Spinal cord (tissue), 10 donors: ENCODE data around the gene PIP5K1C. TPM values are rescaled to one million over a fixed set of nuclear protein-coding genes. Genes with fewer than 3 reads are reported as not detected.

Source experiments
- DNase-seq, 6 donors: peaks; one replicate each; pipeline versions ENCODE4 v3.0.0 to v3.0.0-alpha.2; 2013 to 2015; ENCODE audit warnings: low spot score in 6 of 6, low read depth in 4 of 6
- H3K27ac ChIP-seq: one replicate; pipeline ENCODE4 v1.5.1; 2013; ENCODE audit warnings: low read depth, low read length, control low read depth
- H3K27me3 ChIP-seq: one replicate; pipeline ENCODE4 v1.6.1; 2013; ENCODE audit warnings: low read length; ENCODE audit not compliant: control insufficient read depth, insufficient read depth
- H3K36me3 ChIP-seq: one replicate; pipeline ENCODE4 v1.6.1; 2013; ENCODE audit warnings: low read length; ENCODE audit not compliant: control insufficient read depth, insufficient read depth
- H3K4me1 ChIP-seq: one replicate; pipeline ENCODE4 v1.6.1; 2013; ENCODE audit warnings: low read length; ENCODE audit not compliant: control insufficient read depth, insufficient read depth
- H3K4me3 ChIP-seq: one replicate; pipeline ENCODE4 v1.5.1; 2013; ENCODE audit warnings: low read depth, low read length, control low read depth
- H3K9me3 ChIP-seq: one replicate; pipeline ENCODE4 v1.6.1; 2013; ENCODE audit warnings: low read length; ENCODE audit not compliant: control insufficient read depth, insufficient read depth
- WGBS: methylation state at CpG from one replicate; pipeline ENCODE4 v1.1.5; 2013; ENCODE audit warnings: missing lambda C conversion rate; ENCODE audit not compliant: insufficient coverage; 5-methylcytosine and 5-hydroxymethylcytosine counted together
- polyA plus RNA-seq, 2 donors: library from polyadenylated mRNA; unstranded; fragments of 120-200 nt; gene quantifications; one replicate each; pipeline ENCODE4 v1.2.1, GENCODE V29; 2013; ENCODE audit not compliant: insufficient read length in 2 of 2
- total RNA-seq, 2 donors: library from RNA; depleted of rRNA in 1 of 2; stranded (reverse); fragments of 120-200 nt in 1 of 2; fragments of >200 nt in 1 of 2; gene quantifications; one replicate each; pipeline versions ENCODE4 v1.2.3 to v1.2.4, GENCODE V29; 2013 to 2014
- donor health status: healthy.

PIP5K1C gene
- total and polyA plus RNA-seq, 4 donors, result 25.4 to 91.1 (median 56.0) TPM

DNA sequence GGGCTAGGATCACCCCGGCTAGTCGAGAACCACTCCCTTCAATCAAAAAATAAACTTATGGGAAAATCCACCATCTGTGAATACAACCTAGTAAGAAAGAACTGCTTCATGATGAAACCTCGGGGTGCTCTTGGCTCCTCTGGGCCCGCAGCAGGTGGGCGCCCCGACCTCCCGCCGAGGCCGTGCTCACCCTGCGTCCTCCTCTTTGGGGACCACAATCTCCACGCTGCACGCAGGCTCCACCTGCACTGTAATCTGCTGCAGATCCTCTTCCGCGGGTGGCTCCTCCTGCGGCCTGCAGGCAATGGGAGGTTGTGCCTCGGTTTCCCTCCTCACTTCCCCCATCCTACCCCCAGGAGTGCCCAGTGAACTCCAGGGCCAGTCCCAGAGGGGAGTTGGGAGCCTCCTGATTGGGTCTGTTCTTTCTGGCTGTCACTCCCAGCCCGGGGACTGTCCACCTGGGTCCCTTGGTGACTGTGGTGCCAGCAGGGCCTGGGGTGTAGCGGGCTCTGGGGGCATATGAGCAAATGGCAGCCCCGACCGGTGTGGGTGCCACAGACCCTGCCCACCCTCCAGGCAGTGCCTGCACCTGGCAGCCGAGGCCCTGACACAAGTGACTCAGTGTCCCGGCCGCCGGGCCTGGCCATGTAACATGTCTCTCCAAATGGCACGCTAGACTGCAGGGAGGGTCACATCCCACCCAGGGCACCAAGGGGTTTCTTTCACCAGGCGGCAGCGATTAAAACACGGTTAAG lies 58.6 kb downstream of the PIP5K1C start:
- WGBS, result 96% methylated on average over 25 of the region's 28 CpGs
- Histone ChIP-seq H3K4me3 (no peak overlapping the region), H3K9me3 (no peaks in the 10 kb centered on the region), H3K4me1 (peaks cover 22% of the 10 kb centered on the region), H3K27me3 (no peaks in the 10 kb centered on the region), H3K27ac (no peak overlapping the region), H3K36me3 (peaks cover 98% of the 10 kb centered on the region)
- no peak for DNase-seq

DNA sequence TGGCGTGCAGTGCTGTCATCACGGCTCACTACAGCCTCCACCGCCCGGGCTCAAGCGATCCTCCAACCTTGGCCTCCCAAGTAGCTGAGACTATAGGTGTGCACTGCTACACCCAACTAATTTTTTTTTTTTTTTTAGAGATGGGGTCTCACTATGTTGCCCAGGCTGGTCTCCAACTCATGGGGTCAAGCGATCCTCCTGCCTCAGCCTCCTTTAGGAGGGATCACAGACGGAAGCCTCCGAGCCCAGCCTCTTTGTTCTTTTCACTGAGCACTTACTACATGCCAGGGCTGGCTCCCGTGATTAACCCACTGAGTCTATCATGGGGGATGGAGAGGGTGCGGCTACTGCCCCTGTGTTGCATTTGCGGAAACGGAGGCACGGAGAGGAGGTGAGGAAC lies 60.8 kb downstream of the PIP5K1C start:
- no peaks in the 10 kb centered on the region for H3K27me3 ChIP-seq
- no peak overlapping the region for H3K27ac ChIP-seq
- no peak for DNase-seq
- WGBS, result 96% methylated on average over 10 of the region's 13 CpGs
- H3K4me1 ChIP-seq, result peaks cover 9% of the 10 kb centered on the region
- H3K4me3 ChIP-seq, result no peak overlapping the region
- H3K36me3 ChIP-seq, result peaks cover 92% of the 10 kb centered on the region
- no peaks in the 10 kb centered on the region for H3K9me3 ChIP-seq

GRCh38 chr19:3638208-3639193 lies 61.8 kb downstream of the PIP5K1C start:
- no peak for DNase-seq
- H3K9me3 ChIP-seq, result no peaks in the 10 kb centered on the region
- no peak overlapping the region for H3K4me3 ChIP-seq
- H3K27me3 ChIP-seq, result no peaks in the 10 kb centered on the region
- peaks cover 92% of the 10 kb centered on the region for H3K36me3 ChIP-seq
- no peaks in the 10 kb centered on the region for H3K4me1 ChIP-seq
- no peak overlapping the region for H3K27ac ChIP-seq
- WGBS, result 91% methylated on average over 55 of the region's 55 CpGs

DNA sequence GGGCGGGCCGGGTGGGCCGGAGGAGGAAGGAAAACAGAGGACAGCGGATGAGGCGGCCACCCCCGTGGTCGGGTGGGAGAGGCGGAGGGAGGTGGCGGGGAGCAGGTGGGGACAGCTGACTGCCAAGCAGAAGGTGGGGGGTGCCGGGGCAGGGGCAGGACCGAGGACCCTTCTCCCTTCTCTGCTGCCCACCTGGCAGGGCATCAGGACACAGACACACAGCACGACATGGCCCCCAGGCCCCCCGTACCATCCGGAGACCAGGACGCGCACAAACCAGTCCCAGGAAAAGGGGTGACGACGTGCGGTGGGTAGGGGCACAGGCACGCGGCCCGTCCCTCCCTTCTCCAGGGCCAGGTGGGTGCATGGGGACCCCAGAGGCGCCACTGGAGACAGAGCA lies 62.6 kb downstream of the PIP5K1C start:
- H3K4me1 ChIP-seq, result no peaks in the 10 kb centered on the region
- H3K4me3 ChIP-seq, result no peak overlapping the region
- WGBS, result 95% methylated on average over 22 of the region's 23 CpGs
- no peak overlapping the region for H3K27ac ChIP-seq
- no peaks in the 10 kb centered on the region for H3K9me3 ChIP-seq
- peaks cover 92% of the 10 kb centered on the region for H3K36me3 ChIP-seq
- DNase-seq, result no peak
- no peaks in the 10 kb centered on the region for H3K27me3 ChIP-seq

- no peaks in the 10 kb centered on the region for H3K9me3 ChIP-seq
- H3K36me3 ChIP-seq, result peaks cover 92% of the 10 kb centered on the region
- no peaks in the 10 kb centered on the region for H3K4me1 ChIP-seq
- H3K4me3 ChIP-seq, result no peak overlapping the region
- no peaks in the 10 kb centered on the region for H3K27me3 ChIP-seq
- 94% methylated on average over 20 of the region's 20 CpGs for WGBS
- DNase-seq, result no peak
- no peak overlapping the region for H3K27ac ChIP-seq
These were observed 63.3 kb downstream of the PIP5K1C start for GRCh38 chr19:3636962-3637361.

DNA sequence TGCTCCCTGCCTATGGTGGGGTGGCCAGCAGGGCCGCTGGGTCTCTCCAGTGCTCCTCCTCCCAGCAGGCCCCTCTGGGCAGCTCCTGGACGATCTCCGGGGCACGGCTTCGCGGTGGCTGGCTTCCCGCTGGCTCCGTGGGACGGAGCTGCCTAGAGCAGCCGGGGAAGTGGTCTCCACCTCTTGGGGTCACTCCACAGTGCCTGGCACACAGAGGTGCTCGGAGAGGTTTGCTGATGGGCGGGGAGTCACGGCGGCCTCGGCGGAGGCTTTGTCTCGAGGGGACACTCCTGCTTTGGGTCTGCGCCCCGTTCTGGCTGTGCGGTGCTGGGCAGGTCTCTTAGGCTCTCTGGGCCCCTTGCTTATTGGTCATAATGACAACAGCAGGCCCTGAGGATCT lies 63.8 kb downstream of the PIP5K1C start:
- H3K9me3 ChIP-seq, result no peaks in the 10 kb centered on the region
- no peak for DNase-seq
- no peaks in the 10 kb centered on the region for H3K4me1 ChIP-seq
- H3K4me3 ChIP-seq, result no peak overlapping the region
- peaks cover 92% of the 10 kb centered on the region for H3K36me3 ChIP-seq
- no peaks in the 10 kb centered on the region for H3K27me3 ChIP-seq
- 85% methylated on average over 20 of the region's 20 CpGs for WGBS
- no peak overlapping the region for H3K27ac ChIP-seq

- Histone ChIP-seq H3K27ac (no peak overlapping the region), H3K4me3 (no peak overlapping the region), H3K36me3 (peaks cover 93% of the 10 kb centered on the region), H3K4me1 (no peaks in the 10 kb centered on the region), H3K27me3 (no peaks in the 10 kb centered on the region), H3K9me3 (no peaks in the 10 kb centered on the region)
- WGBS, result 96% methylated on average over 19 of the region's 19 CpGs
- DNase-seq, result no peak
These were observed 65.7 kb downstream of the PIP5K1C start for GRCh38 chr19:3634496-3635045.

- H3K9me3 ChIP-seq, result no peaks in the 10 kb centered on the region
- H3K4me1 ChIP-seq, result no peaks in the 10 kb centered on the region
- no peak for DNase-seq
- H3K27me3 ChIP-seq, result no peaks in the 10 kb centered on the region
- H3K4me3 ChIP-seq, result no peak overlapping the region
- no peak overlapping the region for H3K27ac ChIP-seq
- H3K36me3 ChIP-seq, result peaks cover 83% of the 10 kb centered on the region
- 90% methylated on average over 20 of the region's 22 CpGs for WGBS
These were observed 66.7 kb downstream of the PIP5K1C start for GRCh38 chr19:3633559-3633988.

GRCh38 chr19:3632739-3633558 lies 67.3 kb downstream of the PIP5K1C start:
- Histone ChIP-seq H3K4me3 (no peak overlapping the region), H3K4me1 (no peaks in the 10 kb centered on the region), H3K9me3 (no peaks in the 10 kb centered on the region), H3K27me3 (no peaks in the 10 kb centered on the region), H3K27ac (no peak overlapping the region), H3K36me3 (peaks cover 76% of the 10 kb centered on the region)
- no peak for DNase-seq
- 88% methylated on average over 49 of the region's 50 CpGs for WGBS
